ENCODE data around the gene SLC36A4. TPM values are rescaled to one million over a fixed set of nuclear protein-coding genes. Genes with fewer than 3 reads are reported as not detected.

The SLC36A4 gene
- total and polyA plus RNA-seq, 2 of the 13 experiments (the other 11 are each of a cell fraction or from before 2014, with no cell fraction given): 7.3 to 9.5 TPM

GRCh38 chr11:93244018-93244417 lies 46.2 kb upstream of the SLC36A4 start:
- ChIA-PET POLR2A (no interaction called here), CTCF (ENCODE audit: low intra/inter-chr PET ratio, low total read pairs) (no interaction called here)
- BruUV-seq (replicated peaks): no TSS peak
- H3K9ac ChIP-seq (ENCODE audit: insufficient read depth, low read depth, low read length): no peak overlapping the region
- no peak overlapping the region for H3K27ac ChIP-seq (ENCODE audit: extremely low read length, insufficient read depth, low read length)
- DNase-seq (ENCODE audit: low spot score): no peak
- FAIRE-seq: no peak
- in situ Hi-C loops (cut with HindIII; ENCODE audit: extremely low pct_ligation_motif_present, low pct_unique_long_range_greater_than_20kb) (no loop called here), intact Hi-C loops (cut with micrococcal nuclease; ENCODE audit: unreplicated experiment) (no loop called here)
- TF ChIP-seq POLR2AphosphoS5 (IDR thresholded peaks at IDR 0.05; ENCODE audit: low read depth, low read length): no peak
- TF ChIP-seq ZNF337 (CRISPR knock-in tag; IDR thresholded peaks at IDR 0.05; ENCODE audit: borderline replicate concordance, low read depth): no peak
- TF ChIP-seq ZNF549 (CRISPR knock-in tag; IDR thresholded peaks at IDR 0.05): no peak
- TF ChIP-seq XRCC5 (optimal IDR thresholded peaks at IDR 0.05; ENCODE audit: low read length): no peak
- TF ChIP-seq NBN (conservative IDR thresholded peaks at IDR 0.05): no peak
- TF ChIP-seq ZBTB25 (CRISPR knock-in tag; IDR thresholded peaks at IDR 0.05): no peak
- no peak for TF ChIP-seq POGK (CRISPR knock-in tag; conservative IDR thresholded peaks at IDR 0.05)
- TF ChIP-seq ZNF24 (IDR thresholded peaks at IDR 0.05): no peak
- no peak for TF ChIP-seq FOXP4 (CRISPR knock-in tag; IDR thresholded peaks at IDR 0.05)
- no peak for TF ChIP-seq ZNF784 (CRISPR knock-in tag; IDR thresholded peaks at IDR 0.05; ENCODE audit: borderline replicate concordance)
- TF ChIP-seq ZNF562 (CRISPR knock-in tag; IDR thresholded peaks at IDR 0.05; ENCODE audit: borderline replicate concordance): no peak
- no peak overlapping the region for H2AFZ ChIP-seq (ENCODE audit: low read length)
- no peaks in the 10 kb centered on the region for H3K27me3 ChIP-seq (ENCODE audit: control insufficient read depth in 1 of 2, insufficient read depth in 2 of 2, low read length in 2 of 2)
- WGBS (ENCODE audit: low lambda C conversion rate): 6% methylated on average over 1 of the region's 1 CpG
- H3K4me3 ChIP-seq (replicated peaks in 1 of 3; ENCODE audit: insufficient read depth in 1 of 3, low read depth in 2 of 3, low read length in 3 of 3): no peak overlapping the region
- ATAC-seq: no peak
- no peaks in the 10 kb centered on the region for H3K9me3 ChIP-seq (ENCODE audit: low read length)
- H4K20me1 ChIP-seq (ENCODE audit: insufficient read depth, low read length): no peaks in the 10 kb centered on the region
- no peaks in the 10 kb centered on the region for H3K79me2 ChIP-seq (ENCODE audit: insufficient read depth, low read length)
- no peaks in the 10 kb centered on the region for H3K36me3 ChIP-seq (replicated peaks in 1 of 2; ENCODE audit: control insufficient read depth in 1 of 2, insufficient read depth in 2 of 2, low read length in 2 of 2)
- no peaks in the 10 kb centered on the region for H3K4me1 ChIP-seq (ENCODE audit: insufficient read depth, low read length)
- no peak overlapping the region for H3K4me2 ChIP-seq (ENCODE audit: low read depth, low read length)

Measured in HepG2 (cell line).